ENCODE data around the gene ERP44.

- no peak for TF ChIP-seq CTCF (IDR thresholded peaks at IDR 0.05 in 4 of 5, conservative IDR thresholded peaks at IDR 0.05 in 1 of 5)
- no peak for TF ChIP-seq POLR2A (IDR thresholded peaks at IDR 0.05)
Observed at GRCh38 chr9:99936947-99937587, 161.7 kb downstream of the ERP44 start.
